HEK293 (cell line): ENCODE results near the gene POLR3B.

Source experiments
- CTCF ChIA-PET: fragments of 350-600 bp; formaldehyde crosslinking; extraction: SDS; loops from one replicate; lab custom pipeline; 2021; ENCODE audit warnings: antibody characterized with exemption; lab: Yijun Ruan, JAX
- POLR2A ChIA-PET: fragments of 300-600 bp; formaldehyde crosslinking; extraction: SDS; loops from one replicate; lab custom pipeline; 2020; ENCODE audit warnings: antibody characterized with exemption, inconsistent platforms; lab: Yijun Ruan, JAX
- H3K27ac ChIP-seq: fragments of 200-500 bp; sonication (Bioruptor generic); 2 replicates; pipeline ENCODE4 v1.5.1; 2014; ENCODE audit warnings: low read depth, low read length, control low read depth, inconsistent platforms; ENCODE audit errors: extremely low read depth
- H3K36me3 ChIP-seq, 2 experiments: fragments of 200-500 bp in 1 of 2; sonication (Bioruptor generic) in 1 of 2; 1 replicate in 1 of 2; 2 replicates in 1 of 2; pipeline ENCODE4 v1.5.1; 2014 to 2017; ENCODE audit warnings: inconsistent platforms in 2 of 2, low read length in 2 of 2; ENCODE audit not compliant: control insufficient read depth in 2 of 2, insufficient read depth in 1 of 2
- H3K4me1 ChIP-seq: fragments of 200-500 bp; sonication (Bioruptor generic); 2 replicates; pipeline ENCODE4 v1.5.1; 2014; ENCODE audit warnings: mild to moderate bottlenecking, low read length, inconsistent platforms; ENCODE audit not compliant: control insufficient read depth, insufficient read depth
- H3K4me3 ChIP-seq: 2 replicates; pipeline ENCODE4 v1.5.1; 2011; ENCODE audit warnings: low read depth, mild to moderate bottlenecking, control low read depth, low read length, moderate library complexity
- H3K9me3 ChIP-seq: fragments of 200-500 bp; sonication (Bioruptor generic); 2 replicates; pipeline ENCODE4 v1.5.1; 2014; ENCODE audit warnings: low read depth, low read length, inconsistent platforms; ENCODE audit not compliant: control insufficient read depth, insufficient read depth
- CTCF ChIP-seq: fragments of 450-650 bp; formaldehyde crosslinking; IDR thresholded peaks from 2 replicates; pipeline ENCODE4 v1.5.1; 2016; ENCODE audit warnings: missing biosample characterization, missing genetic modification characterization
- GLIS2 ChIP-seq: fragments of 450-650 bp; formaldehyde crosslinking; IDR thresholded peaks from 2 replicates; pipeline ENCODE4 v1.5.1; 2016; ENCODE audit warnings: missing biosample characterization, missing genetic modification characterization
- HOXA7 ChIP-seq: sonication (generic); formaldehyde crosslinking; IDR thresholded peaks from 2 replicates; pipeline ENCODE4 v1.8.1; 2022; ENCODE audit warnings: missing genetic modification reagents, borderline replicate concordance
- KLF8 ChIP-seq: fragments of 450-650 bp; formaldehyde crosslinking; IDR thresholded peaks from 2 replicates; pipeline ENCODE4 v1.5.1; 2016; ENCODE audit warnings: missing biosample characterization, missing genetic modification characterization
- RBAK ChIP-seq: fragments of 450-650 bp; formaldehyde crosslinking; IDR thresholded peaks from 2 replicates; pipeline ENCODE4 v1.5.1; 2016; ENCODE audit warnings: missing biosample characterization, missing genetic modification characterization
- SETDB1 ChIP-seq: IDR thresholded peaks from one replicate; pipeline ENCODE4 v1.6.1; 2017; ENCODE audit warnings: mild to moderate bottlenecking, low read length, moderate library complexity, mixed read lengths; ENCODE audit not compliant: insufficient read length
- WT1 ChIP-seq: fragments of 450-650 bp; formaldehyde crosslinking; IDR thresholded peaks from 2 replicates; pipeline ENCODE4 v1.5.1; 2016; ENCODE audit warnings: missing biosample characterization, missing genetic modification characterization
- ZBTB8A ChIP-seq: fragments of 450-650 bp; formaldehyde crosslinking; IDR thresholded peaks from 2 replicates; pipeline ENCODE4 v1.5.1; 2016; ENCODE audit warnings: missing biosample characterization, missing genetic modification characterization
- ZNF114 ChIP-seq: fragments of 450-650 bp; formaldehyde crosslinking; IDR thresholded peaks from 2 replicates; pipeline ENCODE4 v1.5.0; 2017; ENCODE audit warnings: missing biosample characterization, missing genetic modification characterization
- ZNF239 ChIP-seq: fragments of 450-650 bp; formaldehyde crosslinking; IDR thresholded peaks from 2 replicates; pipeline ENCODE4 v1.5.1; 2016; ENCODE audit warnings: missing biosample characterization, missing genetic modification characterization
- ZNF280C ChIP-seq: fragments of 450-650 bp; formaldehyde crosslinking; IDR thresholded peaks from 2 replicates; pipeline ENCODE4 v1.5.1; 2016; ENCODE audit warnings: missing biosample characterization, missing genetic modification characterization
- ZNF341 ChIP-seq: fragments of 450-650 bp; formaldehyde crosslinking; IDR thresholded peaks from 2 replicates; pipeline ENCODE4; 2016; ENCODE audit warnings: low read depth, missing biosample characterization, missing genetic modification characterization
- ZNF350 ChIP-seq: fragments of 450-650 bp; formaldehyde crosslinking; IDR thresholded peaks from 2 replicates; pipeline ENCODE4 v1.5.0; 2017; ENCODE audit warnings: missing biosample characterization, mild to moderate bottlenecking, missing genetic modification characterization
- ZNF473 ChIP-seq: fragments of 450-650 bp; formaldehyde crosslinking; IDR thresholded peaks from 2 replicates; pipeline ENCODE4 v1.5.1; 2017; ENCODE audit warnings: missing biosample characterization, missing genetic modification characterization
- ZNF488 ChIP-seq: fragments of 450-650 bp; formaldehyde crosslinking; IDR thresholded peaks from 2 replicates; pipeline ENCODE4 v1.5.1; 2016; ENCODE audit warnings: missing biosample characterization, missing genetic modification characterization
- ZNF513 ChIP-seq: fragments of 450-650 bp; IDR thresholded peaks from 2 replicates; pipeline ENCODE4 v1.5.1; 2018; ENCODE audit warnings: missing biosample characterization, missing genetic modification characterization
- ZNF529 ChIP-seq: fragments of 450-650 bp; formaldehyde crosslinking; IDR thresholded peaks from 2 replicates; pipeline ENCODE4 v1.5.1; 2017; ENCODE audit warnings: missing genetic modification characterization, missing biosample characterization; ENCODE audit not compliant: insufficient replicate concordance
- ZNF548 ChIP-seq: fragments of 450-650 bp; formaldehyde crosslinking; IDR thresholded peaks from 2 replicates; pipeline ENCODE4 v1.5.1; 2016; ENCODE audit warnings: missing biosample characterization, missing genetic modification characterization
- ZNF629 ChIP-seq: fragments of 450-650 bp; formaldehyde crosslinking; IDR thresholded peaks from 2 replicates; pipeline ENCODE4 v1.5.1; 2017; ENCODE audit warnings: missing biosample characterization, missing genetic modification characterization
- ZNF645 ChIP-seq: fragments of 450-650 bp; formaldehyde crosslinking; IDR thresholded peaks from 2 replicates; pipeline ENCODE4; 2016; ENCODE audit warnings: missing biosample characterization, missing genetic modification characterization
- ZNF654 ChIP-seq: fragments of 450-650 bp; formaldehyde crosslinking; IDR thresholded peaks from 2 replicates; pipeline ENCODE4 v1.5.1; 2016; ENCODE audit warnings: low read depth, missing biosample characterization, missing genetic modification characterization
- ZNF658 ChIP-seq: fragments of 450-650 bp; formaldehyde crosslinking; IDR thresholded peaks from 2 replicates; pipeline ENCODE4; 2016; ENCODE audit warnings: missing biosample characterization, missing genetic modification characterization
- ZNF664 ChIP-seq: fragments of 450-650 bp; formaldehyde crosslinking; IDR thresholded peaks from 2 replicates; pipeline ENCODE4 v1.5.1; 2016; ENCODE audit warnings: missing biosample characterization, missing genetic modification characterization
- ZSCAN23 ChIP-seq: fragments of 450-650 bp; formaldehyde crosslinking; IDR thresholded peaks from 2 replicates; pipeline ENCODE4 v1.5.1; 2016; ENCODE audit warnings: missing biosample characterization, missing genetic modification characterization

Gene POLR3B

DNA sequence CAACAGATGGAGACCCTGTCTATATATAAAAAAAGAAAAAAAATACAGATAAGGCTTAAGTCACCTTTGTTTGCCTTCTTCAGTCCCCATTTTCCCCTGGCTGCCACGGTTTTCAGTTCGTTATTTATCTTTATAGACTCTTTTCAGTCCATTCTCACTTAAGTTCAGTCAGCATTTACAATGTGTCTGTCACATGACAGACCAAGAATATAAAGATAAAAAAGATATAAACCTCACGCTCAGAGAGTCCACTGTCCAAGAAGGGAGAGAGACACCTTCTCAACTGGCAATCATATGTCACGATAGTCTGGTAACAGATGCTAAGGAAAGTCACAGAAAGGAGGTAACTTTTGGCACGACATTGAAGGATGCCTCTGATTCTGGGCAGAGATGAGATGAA, 13.4 kb upstream of the POLR3B start:
- ChIA-PET POLR2A (no interaction called here), CTCF (no interaction called here)
- Histone ChIP-seq H3K9me3 (no peaks in the 10 kb centered on the region), H3K4me3 (no peak overlapping the region), H3K4me1 (no peaks in the 10 kb centered on the region), H3K27ac (no peak overlapping the region), H3K36me3 (peaks cover 0 to 3% of the 10 kb centered on the region in 2 experiments; a peak in 2 of 3 replicates)
- TF ChIP-seq RBAK (tag by site-specific recombination) (no peak), ZNF114 (tag by site-specific recombination) (no peak), ZNF645 (no peak), KLF8 (tag by site-specific recombination) (no peak), ZNF529 (tag by site-specific recombination) (no peak), GLIS2 (no peak), ZNF658 (tag by site-specific recombination) (no peak), SETDB1 (no peak), ZNF548 (tag by site-specific recombination) (no peak), ZNF341 (tag by site-specific recombination) (no peak), ZNF488 (tag by site-specific recombination) (no peak), HOXA7 (CRISPR knock-in tag) (no peak)

GRCh38 chr12:106345746-106346145, 11.8 kb upstream of the POLR3B start:
- Histone ChIP-seq H3K36me3 (peaks cover 0 to 3% of the 10 kb centered on the region in 2 experiments; a peak in 2 of 3 replicates), H3K4me1 (no peaks in the 10 kb centered on the region), H3K4me3 (no peak overlapping the region), H3K9me3 (no peaks in the 10 kb centered on the region), H3K27ac (no peak overlapping the region)
- TF ChIP-seq ZNF654 (peak; percentile 13; the same call in 1 of the 2 replicates), ZNF350 (tag by site-specific recombination) (no peak), WT1 (tag by site-specific recombination) (no peak), CTCF (0 out of 2 replicates have a peak, but pooled peaks have one; percentile 15)
- POLR2A ChIA-PET, result interaction anchor here (1.1 kb wide), 1 partner anchor 13 kb away, joined by 3 read pairs; no protein-coding TSS in a partner anchor
- CTCF ChIA-PET, result interaction anchor here (0.7 to 1.4 kb wide), 6 partner anchors 9 to 119 kb away, joined by 3 to 9 read pairs (median 4); partner anchors contain the start of gene POLR3B

- POLR2A ChIA-PET, result no interaction called here
- TF ChIP-seq ZNF513 (tag by site-specific recombination) (no peak), ZNF629 (tag by site-specific recombination) (no peak), ZNF280C (no peak), ZNF664 (tag by site-specific recombination) (no peak), ZBTB8A (tag by site-specific recombination) (no peak), ZNF473 (tag by site-specific recombination) (no peak), ZNF239 (tag by site-specific recombination) (no peak), ZSCAN23 (no peak), RBAK (tag by site-specific recombination) (no peak)
Measured at GRCh38 chr12:106348411-106348810, 9.1 kb upstream of the POLR3B start.

More at GRCh38 chr12:106348411-106348810, 9.1 kb upstream of the POLR3B start:
- no peaks in the 10 kb centered on the region for H3K9me3 ChIP-seq
- no peaks in the 10 kb centered on the region for H3K4me1 ChIP-seq
- H3K4me3 ChIP-seq, result no peak overlapping the region
- H3K36me3 ChIP-seq, result peaks cover 0 to 3% of the 10 kb centered on the region in 2 experiments; a peak in 2 of 3 replicates
- CTCF ChIA-PET, result interaction anchor here (2.1 kb wide), 1 partner anchor 9 kb away, joined by 9 read pairs; the partner anchor contains the start of gene POLR3B
- no peak overlapping the region for H3K27ac ChIP-seq
